ENCODE measurements around the gene ATG9A. TPM values are rescaled to one million over a fixed set of nuclear protein-coding genes. Genes with fewer than 3 reads are reported as not detected.

The ATG9A gene
- total RNA-seq, 1 experiment from 2014 or later = 42.9 TPM

DNA sequence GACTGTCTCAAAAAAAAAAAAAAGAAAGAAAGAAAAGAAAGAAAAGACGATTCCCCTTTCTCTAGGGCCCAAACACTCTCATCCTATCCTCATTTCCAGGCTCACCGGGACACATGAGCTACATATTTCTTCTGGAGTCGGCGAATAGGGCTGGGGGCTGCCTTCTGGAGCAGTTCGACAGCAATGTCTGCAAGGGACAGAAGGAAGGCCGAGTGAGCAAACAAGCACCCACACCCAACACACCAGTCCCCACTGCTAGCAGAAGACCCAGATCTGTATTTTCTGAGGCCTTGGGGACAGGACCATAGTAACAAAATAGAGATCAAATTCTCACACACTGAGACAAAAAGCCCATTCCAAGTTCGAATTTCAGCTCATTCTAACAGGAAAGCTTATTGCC lies 54.0 kb downstream of the ATG9A start:
- CTCF ChIA-PET = interaction anchor here (0.5 to 1.9 kb wide), 9 partner anchors 18 to 172 kb away, joined by 3 to 18 read pairs (median 4); partner anchors contain the start of genes GLB1L, STK16 and ZFAND2B

More for the DNA sequence above, 54.0 kb downstream of the ATG9A start:
- H3K27me3 Mint-ChIP-seq (ENCODE audit: low read depth) = no peaks in the 10 kb centered on the region
- ATAC-seq = no peak
- H3K9me3 Mint-ChIP-seq = no peaks in the 10 kb centered on the region
- peaks cover 7% of the 10 kb centered on the region; the same call in 1 of the 2 replicates for H3K36me3 Mint-ChIP-seq
- POLR2A ChIA-PET = interaction anchor here (0.9 to 1.2 kb wide), 3 partner anchors 77 to 119 kb away, joined by 3 to 7 read pairs (median 3); partner anchors contain the start of gene TUBA4B
- H3K4me3 Mint-ChIP-seq = peak overlapping the region; percentile 88
- no peak for TF ChIP-seq KAT7 (CRISPR knock-in tag; IDR thresholded peaks at IDR 0.05; ENCODE audit: borderline replicate concordance)
- TF ChIP-seq ZNF317 (CRISPR knock-in tag; IDR thresholded peaks at IDR 0.05; ENCODE audit: borderline replicate concordance, low read depth) = no peak
- TF ChIP-seq CREM (CRISPR knock-in tag; IDR thresholded peaks at IDR 0.05) = no peak
- TF ChIP-seq, protein P1, sequence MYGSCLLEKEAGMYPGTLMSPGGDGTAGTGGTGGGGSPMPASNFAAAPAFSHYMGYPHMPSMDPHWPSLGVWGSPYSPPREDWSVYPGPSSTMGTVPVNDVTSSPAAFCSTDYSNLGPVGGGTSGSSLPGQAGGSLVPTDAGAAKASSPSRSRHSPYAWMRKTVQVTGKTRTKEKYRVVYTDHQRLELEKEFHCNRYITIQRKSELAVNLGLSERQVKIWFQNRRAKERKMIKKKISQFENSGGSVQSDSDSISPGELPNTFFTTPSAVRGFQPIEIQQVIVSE (CRISPR knock-in tag; IDR thresholded peaks at IDR 0.05; ENCODE audit: borderline replicate concordance) = no peak
- TF ChIP-seq CREB1 (CRISPR knock-in tag; IDR thresholded peaks at IDR 0.05) = no peak
- no peak for TF ChIP-seq ZNF138 (CRISPR knock-in tag; conservative IDR thresholded peaks at IDR 0.05)
- TF ChIP-seq, protein P2, sequence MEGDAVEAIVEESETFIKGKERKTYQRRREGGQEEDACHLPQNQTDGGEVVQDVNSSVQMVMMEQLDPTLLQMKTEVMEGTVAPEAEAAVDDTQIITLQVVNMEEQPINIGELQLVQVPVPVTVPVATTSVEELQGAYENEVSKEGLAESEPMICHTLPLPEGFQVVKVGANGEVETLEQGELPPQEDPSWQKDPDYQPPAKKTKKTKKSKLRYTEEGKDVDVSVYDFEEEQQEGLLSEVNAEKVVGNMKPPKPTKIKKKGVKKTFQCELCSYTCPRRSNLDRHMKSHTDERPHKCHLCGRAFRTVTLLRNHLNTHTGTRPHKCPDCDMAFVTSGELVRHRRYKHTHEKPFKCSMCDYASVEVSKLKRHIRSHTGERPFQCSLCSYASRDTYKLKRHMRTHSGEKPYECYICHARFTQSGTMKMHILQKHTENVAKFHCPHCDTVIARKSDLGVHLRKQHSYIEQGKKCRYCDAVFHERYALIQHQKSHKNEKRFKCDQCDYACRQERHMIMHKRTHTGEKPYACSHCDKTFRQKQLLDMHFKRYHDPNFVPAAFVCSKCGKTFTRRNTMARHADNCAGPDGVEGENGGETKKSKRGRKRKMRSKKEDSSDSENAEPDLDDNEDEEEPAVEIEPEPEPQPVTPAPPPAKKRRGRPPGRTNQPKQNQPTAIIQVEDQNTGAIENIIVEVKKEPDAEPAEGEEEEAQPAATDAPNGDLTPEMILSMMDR (IDR thresholded peaks at IDR 0.05) = no peak
- no peak for TF ChIP-seq JAZF1 (CRISPR knock-in tag; IDR thresholded peaks at IDR 0.05)
- TF ChIP-seq, protein P3, sequence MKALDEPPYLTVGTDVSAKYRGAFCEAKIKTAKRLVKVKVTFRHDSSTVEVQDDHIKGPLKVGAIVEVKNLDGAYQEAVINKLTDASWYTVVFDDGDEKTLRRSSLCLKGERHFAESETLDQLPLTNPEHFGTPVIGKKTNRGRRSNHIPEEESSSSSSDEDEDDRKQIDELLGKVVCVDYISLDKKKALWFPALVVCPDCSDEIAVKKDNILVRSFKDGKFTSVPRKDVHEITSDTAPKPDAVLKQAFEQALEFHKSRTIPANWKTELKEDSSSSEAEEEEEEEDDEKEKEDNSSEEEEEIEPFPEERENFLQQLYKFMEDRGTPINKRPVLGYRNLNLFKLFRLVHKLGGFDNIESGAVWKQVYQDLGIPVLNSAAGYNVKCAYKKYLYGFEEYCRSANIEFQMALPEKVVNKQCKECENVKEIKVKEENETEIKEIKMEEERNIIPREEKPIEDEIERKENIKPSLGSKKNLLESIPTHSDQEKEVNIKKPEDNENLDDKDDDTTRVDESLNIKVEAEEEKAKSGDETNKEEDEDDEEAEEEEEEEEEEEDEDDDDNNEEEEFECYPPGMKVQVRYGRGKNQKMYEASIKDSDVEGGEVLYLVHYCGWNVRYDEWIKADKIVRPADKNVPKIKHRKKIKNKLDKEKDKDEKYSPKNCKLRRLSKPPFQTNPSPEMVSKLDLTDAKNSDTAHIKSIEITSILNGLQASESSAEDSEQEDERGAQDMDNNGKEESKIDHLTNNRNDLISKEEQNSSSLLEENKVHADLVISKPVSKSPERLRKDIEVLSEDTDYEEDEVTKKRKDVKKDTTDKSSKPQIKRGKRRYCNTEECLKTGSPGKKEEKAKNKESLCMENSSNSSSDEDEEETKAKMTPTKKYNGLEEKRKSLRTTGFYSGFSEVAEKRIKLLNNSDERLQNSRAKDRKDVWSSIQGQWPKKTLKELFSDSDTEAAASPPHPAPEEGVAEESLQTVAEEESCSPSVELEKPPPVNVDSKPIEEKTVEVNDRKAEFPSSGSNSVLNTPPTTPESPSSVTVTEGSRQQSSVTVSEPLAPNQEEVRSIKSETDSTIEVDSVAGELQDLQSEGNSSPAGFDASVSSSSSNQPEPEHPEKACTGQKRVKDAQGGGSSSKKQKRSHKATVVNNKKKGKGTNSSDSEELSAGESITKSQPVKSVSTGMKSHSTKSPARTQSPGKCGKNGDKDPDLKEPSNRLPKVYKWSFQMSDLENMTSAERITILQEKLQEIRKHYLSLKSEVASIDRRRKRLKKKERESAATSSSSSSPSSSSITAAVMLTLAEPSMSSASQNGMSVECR (CRISPR knock-in tag; IDR thresholded peaks at IDR 0.05; ENCODE audit: borderline replicate concordance) = no peak
- TF ChIP-seq, protein P4, sequence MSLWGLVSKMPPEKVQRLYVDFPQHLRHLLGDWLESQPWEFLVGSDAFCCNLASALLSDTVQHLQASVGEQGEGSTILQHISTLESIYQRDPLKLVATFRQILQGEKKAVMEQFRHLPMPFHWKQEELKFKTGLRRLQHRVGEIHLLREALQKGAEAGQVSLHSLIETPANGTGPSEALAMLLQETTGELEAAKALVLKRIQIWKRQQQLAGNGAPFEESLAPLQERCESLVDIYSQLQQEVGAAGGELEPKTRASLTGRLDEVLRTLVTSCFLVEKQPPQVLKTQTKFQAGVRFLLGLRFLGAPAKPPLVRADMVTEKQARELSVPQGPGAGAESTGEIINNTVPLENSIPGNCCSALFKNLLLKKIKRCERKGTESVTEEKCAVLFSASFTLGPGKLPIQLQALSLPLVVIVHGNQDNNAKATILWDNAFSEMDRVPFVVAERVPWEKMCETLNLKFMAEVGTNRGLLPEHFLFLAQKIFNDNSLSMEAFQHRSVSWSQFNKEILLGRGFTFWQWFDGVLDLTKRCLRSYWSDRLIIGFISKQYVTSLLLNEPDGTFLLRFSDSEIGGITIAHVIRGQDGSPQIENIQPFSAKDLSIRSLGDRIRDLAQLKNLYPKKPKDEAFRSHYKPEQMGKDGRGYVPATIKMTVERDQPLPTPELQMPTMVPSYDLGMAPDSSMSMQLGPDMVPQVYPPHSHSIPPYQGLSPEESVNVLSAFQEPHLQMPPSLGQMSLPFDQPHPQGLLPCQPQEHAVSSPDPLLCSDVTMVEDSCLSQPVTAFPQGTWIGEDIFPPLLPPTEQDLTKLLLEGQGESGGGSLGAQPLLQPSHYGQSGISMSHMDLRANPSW (CRISPR knock-in tag; conservative IDR thresholded peaks at IDR 0.05; ENCODE audit: low read depth) = no peak
- no peak for TF ChIP-seq ZNF232 (CRISPR knock-in tag; IDR thresholded peaks at IDR 0.05)
- TF ChIP-seq ZNF423 (CRISPR knock-in tag; IDR thresholded peaks at IDR 0.05) = no peak
- TF ChIP-seq, protein P5, sequence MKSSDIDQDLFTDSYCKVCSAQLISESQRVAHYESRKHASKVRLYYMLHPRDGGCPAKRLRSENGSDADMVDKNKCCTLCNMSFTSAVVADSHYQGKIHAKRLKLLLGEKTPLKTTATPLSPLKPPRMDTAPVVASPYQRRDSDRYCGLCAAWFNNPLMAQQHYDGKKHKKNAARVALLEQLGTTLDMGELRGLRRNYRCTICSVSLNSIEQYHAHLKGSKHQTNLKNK (CRISPR knock-in tag; IDR thresholded peaks at IDR 0.05) = no peak
- no peak for TF ChIP-seq JUN (CRISPR knock-in tag; IDR thresholded peaks at IDR 0.05)
- TF ChIP-seq, protein P6, sequence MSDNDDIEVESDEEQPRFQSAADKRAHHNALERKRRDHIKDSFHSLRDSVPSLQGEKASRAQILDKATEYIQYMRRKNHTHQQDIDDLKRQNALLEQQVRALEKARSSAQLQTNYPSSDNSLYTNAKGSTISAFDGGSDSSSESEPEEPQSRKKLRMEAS (CRISPR knock-in tag; IDR thresholded peaks at IDR 0.05) = no peak
- no peak for TF ChIP-seq FOXJ3 (CRISPR knock-in tag; IDR thresholded peaks at IDR 0.05; ENCODE audit: borderline replicate concordance)
- TF ChIP-seq FOXP1 (CRISPR knock-in tag; IDR thresholded peaks at IDR 0.05; ENCODE audit: borderline replicate concordance) = no peak
- no peak for DNase-seq (ENCODE audit: low spot score)
- H3K27ac Mint-ChIP-seq = no peak overlapping the region
- peaks cover 22% of the 10 kb centered on the region for H3K4me1 Mint-ChIP-seq
